GM23338 (cell line): ENCODE measurements around the gene SLC39A10. TPM values are rescaled to one million over a fixed set of nuclear protein-coding genes. Genes with fewer than 3 reads are reported as not detected.

Experiments used
- ATAC-seq: fragments of 200-7000 bp; cut with Tn5 transposase; 3 replicates; pipeline ENCODE4 v1.9.1; 2020
- DNase-seq: peaks from one replicate; pipeline ENCODE4 v3.0.0-alpha.2; 2015; ENCODE audit warnings: low spot score
- H2AFZ ChIP-seq: fragments of 200-600 bp; sonication (generic); 2 replicates; pipeline ENCODE4 v1.8.0; 2016; ENCODE audit warnings: antibody characterized with exemption, mild to moderate bottlenecking, moderate library complexity
- H3F3A ChIP-seq: fragments of 200-600 bp; sonication (generic); replicated peaks from 2 replicates; pipeline ENCODE4 v1.8.0; 2017; ENCODE audit warnings: antibody characterized with exemption, mixed run types, low read depth
- H3K27ac ChIP-seq: fragments of 200-600 bp; sonication (generic); 2 replicates; pipeline ENCODE4 v1.6.1; 2016; ENCODE audit warnings: low read depth
- H3K27me3 ChIP-seq: fragments of 200-600 bp; sonication (generic); 2 replicates; pipeline ENCODE4 v1.8.0; 2016; ENCODE audit warnings: mild to moderate bottlenecking, mixed run types, moderate library complexity; ENCODE audit not compliant: insufficient read depth
- H3K36me3 ChIP-seq: fragments of 200-600 bp; sonication (generic); 2 replicates; pipeline ENCODE4 v1.8.0; 2016; ENCODE audit warnings: mild to moderate bottlenecking; ENCODE audit not compliant: insufficient read depth
- H3K4me1 ChIP-seq: fragments of 200-600 bp; sonication (generic); 2 replicates; pipeline ENCODE4 v1.8.0; 2016; ENCODE audit warnings: mild to moderate bottlenecking, moderate library complexity; ENCODE audit not compliant: insufficient read depth
- H3K4me2 ChIP-seq: fragments of 200-600 bp; sonication (generic); 2 replicates; pipeline ENCODE4 v1.7.1; 2017; ENCODE audit warnings: mixed run types
- H3K4me3 ChIP-seq: fragments of 200-600 bp; sonication (generic); 2 replicates; pipeline ENCODE4 v1.6.1; 2016; ENCODE audit warnings: mixed run types
- H3K79me2 ChIP-seq: fragments of 200-600 bp; sonication (generic); replicated peaks from 2 replicates; pipeline ENCODE4 v1.8.0; 2017; ENCODE audit warnings: mild to moderate bottlenecking; ENCODE audit not compliant: insufficient read depth
- H3K9me2 ChIP-seq: fragments of 200-600 bp; sonication (generic); 2 replicates; pipeline ENCODE4 v1.8.0; 2017; ENCODE audit not compliant: insufficient read depth
- H4K20me1 ChIP-seq: fragments of 200-600 bp; sonication (generic); replicated peaks from 2 replicates; pipeline ENCODE4 v1.8.0; 2017; ENCODE audit warnings: mild to moderate bottlenecking; ENCODE audit not compliant: insufficient read depth
- H3K27ac Mint-ChIP-seq: 2 replicates; pipeline ENCODE4 v1.8.0; 2020; ENCODE audit warnings: inconsistent platforms, mild to moderate bottlenecking, moderate library complexity, mixed read lengths
- H3K27me3 Mint-ChIP-seq: 3 replicates; pipeline ENCODE4 v1.8.0; 2022; ENCODE audit warnings: low read depth, mild to moderate bottlenecking, moderate library complexity, mixed read lengths, inconsistent platforms; ENCODE audit not compliant: insufficient read depth, poor library complexity
- H3K36me3 Mint-ChIP-seq: 3 replicates; pipeline ENCODE4 v1.8.0; 2021; ENCODE audit warnings: low read depth, mild to moderate bottlenecking, inconsistent platforms, moderate library complexity, mixed read lengths
- H3K4me1 Mint-ChIP-seq: 3 replicates; pipeline ENCODE4 v1.8.0; 2020; ENCODE audit warnings: mild to moderate bottlenecking, inconsistent platforms, mixed read lengths
- H3K4me3 Mint-ChIP-seq: 3 replicates; pipeline ENCODE4 v1.8.0; 2021; ENCODE audit warnings: moderate library complexity, mild to moderate bottlenecking, inconsistent platforms, mixed read lengths
- H3K9me3 Mint-ChIP-seq: 3 replicates; pipeline ENCODE4 v1.8.0; 2020; ENCODE audit warnings: moderate library complexity, mild to moderate bottlenecking, inconsistent platforms, mixed read lengths
- CREB1 ChIP-seq: fragments of 250-450 bp; sonication (Bioruptor Pico); IDR thresholded peaks from 2 replicates; pipeline ENCODE4 v1.5.0; 2020; ENCODE audit warnings: low read depth, mild to moderate bottlenecking, moderate library complexity
- CTCF ChIP-seq, 2 experiments: fragments of 200-600 bp in 1 of 2; sonication (generic) in 1 of 2; conservative IDR thresholded peaks; 2 replicates each; pipeline versions ENCODE4 v1.5.1 to v1.6.1; 2016 to 2017; ENCODE audit warnings: antibody characterized with exemption in 2 of 2, low read depth in 2 of 2, mild to moderate bottlenecking in 2 of 2, moderate library complexity in 1 of 2
- ETS1 ChIP-seq: IDR thresholded peaks from 2 replicates; pipeline ENCODE4 v1.6.1; 2016; ENCODE audit warnings: antibody characterized with exemption
- EZH2 ChIP-seq: fragments of 200-600 bp; sonication (generic); IDR thresholded peaks from one replicate; pipeline ENCODE4 v1.8.0; 2017; ENCODE audit warnings: antibody characterized with exemption, mild to moderate bottlenecking, low read depth; ENCODE audit not compliant: unreplicated experiment
- EZH2phosphoT487 ChIP-seq: fragments of 200-600 bp; sonication (generic); IDR thresholded peaks from one replicate; pipeline ENCODE4 v1.8.1; 2018; ENCODE audit warnings: antibody characterized with exemption; ENCODE audit not compliant: unreplicated experiment
- JUNB ChIP-seq: IDR thresholded peaks from one replicate; pipeline ENCODE4 v1.6.1; 2016; ENCODE audit warnings: antibody characterized with exemption; ENCODE audit not compliant: unreplicated experiment
- POLR2AphosphoS5 ChIP-seq: IDR thresholded peaks from 2 replicates; pipeline ENCODE4 v1.6.1; 2016; ENCODE audit warnings: antibody characterized with exemption, low read depth
- REST ChIP-seq: IDR thresholded peaks from one replicate; pipeline ENCODE4 v1.6.1; 2018; ENCODE audit warnings: antibody characterized with exemption; ENCODE audit not compliant: unreplicated experiment
- ZNF331 ChIP-seq: fragments of 250-450 bp; sonication (Bioruptor Pico); IDR thresholded peaks from 2 replicates; pipeline ENCODE4 v1.5.0; 2020; ENCODE audit warnings: low read depth, mild to moderate bottlenecking, moderate library complexity
- ZNF462 ChIP-seq: fragments of 250-450 bp; sonication (Bioruptor Pico); IDR thresholded peaks from 2 replicates; pipeline ENCODE4 v1.5.0; 2020; ENCODE audit warnings: mild to moderate bottlenecking, moderate library complexity
- polyA plus RNA-seq: library from polyadenylated mRNA; unstranded; fragments of >200 nt; fragmentation: Nextera tagmentation; extraction: Ambion mirVana; gene quantifications from 2 replicates; pipeline ENCODE4 v1.2.1, GENCODE V29; 2016
- total RNA-seq: library from RNA; depleted of rRNA; stranded (reverse); fragments of >200 nt; shearing (Covaris generic); gene quantifications from 2 replicates; pipeline ENCODE4 v1.2.3, GENCODE V29; 2014

The SLC39A10 gene
- total and polyA plus RNA-seq, 2 experiments from 2014 or later = 261 to 356 TPM

GRCh38 chr2:195741191-195741590 lies 84.2 kb downstream of the SLC39A10 start:
- Histone ChIP-seq H3K36me3 (peaks cover 37% of the 10 kb centered on the region), H3K27me3 (no peaks in the 10 kb centered on the region), H3K27ac (no peak overlapping the region), H3F3A (no peaks in the 10 kb centered on the region), H3K4me2 (no peak overlapping the region), H3K4me1 (no peaks in the 10 kb centered on the region), H3K79me2 (no peaks in the 10 kb centered on the region), H4K20me1 (no peaks in the 10 kb centered on the region), H3K9me2 (no peaks in the 10 kb centered on the region), H3K4me3 (no peak overlapping the region), H2AFZ (no peak overlapping the region)
- Mint-ChIP-seq H3K27ac (no peak overlapping the region), H3K9me3 (peaks cover 47% of the 10 kb centered on the region), H3K27me3 (no peaks in the 10 kb centered on the region), H3K36me3 (peaks cover 77% of the 10 kb centered on the region), H3K4me1 (no peaks in the 10 kb centered on the region), H3K4me3 (no peak overlapping the region)
- DNase-seq = no peak
- ATAC-seq = no peak
- TF ChIP-seq CTCF (conservative IDR thresholded peaks at IDR 0.05; ENCODE audit: low read depth in 2 of 2) = no peak
- TF ChIP-seq ZNF462 (CRISPR knock-in tag) = no peak
- TF ChIP-seq CREB1 = no peak
- TF ChIP-seq ETS1 = no peak
- TF ChIP-seq ZNF331 (CRISPR knock-in tag) = no peak
- no peak for TF ChIP-seq JUNB
- TF ChIP-seq REST = no peak
- no peak for TF ChIP-seq EZH2
- no peak for TF ChIP-seq EZH2phosphoT487
- no peak for TF ChIP-seq POLR2AphosphoS5
